Measurements from ENCODE around the gene TNRC18.
"Not testable (repeated sequence)": the region's sequence is repeated elsewhere in the genome, so short reads cannot be mapped to it uniquely, and the experiment has no call there.

TNRC18 gene

GRCh38 chr7:5270788-5271187 is 152.8 kb downstream of the TNRC18 start:
- DNase-seq (ENCODE audit: low read depth in 2 of 2) = no peak

GRCh38 chr7:5269992-5270657 is 153.5 kb downstream of the TNRC18 start:
- DNase-seq (ENCODE audit: low read depth in 2 of 2) = not testable (repeated sequence)

- not testable (repeated sequence) for DNase-seq (ENCODE audit: low read depth in 2 of 2)
Measured at GRCh38 chr7:5267829-5268228, 155.8 kb downstream of the TNRC18 start.

GRCh38 chr7:5266191-5267028 is 157.2 kb downstream of the TNRC18 start:
- no peak for DNase-seq (ENCODE audit: low read depth in 2 of 2)

GRCh38 chr7:5265320-5266190 is 158.1 kb downstream of the TNRC18 start:
- no peak for DNase-seq (ENCODE audit: low read depth in 2 of 2)

GRCh38 chr7:5263066-5263465 is 160.6 kb downstream of the TNRC18 start:
- not testable (repeated sequence) for DNase-seq (ENCODE audit: low read depth in 2 of 2)

GRCh38 chr7:5260530-5261068 is 163.0 kb downstream of the TNRC18 start:
- DNase-seq (ENCODE audit: low read depth in 2 of 2) = not testable (repeated sequence)

Measured in stimulated activated CD8-positive, alpha-beta memory T cell treated with anti-CD3 and anti-CD28 coated beads, Interleukin-15, amount 100 ng/mL, for 48 hours (primary cell).